ENCODE results near the gene PIK3R1.

GRCh38 chr5:68264024-68264956, 48.7 kb downstream of the PIK3R1 start:
- TF ChIP-seq EZH2 (IDR thresholded peaks at IDR 0.05; ENCODE audit: borderline replicate concordance, low read depth, low read length, severe bottlenecking) = no peak
- TF ChIP-seq, protein P1, sequence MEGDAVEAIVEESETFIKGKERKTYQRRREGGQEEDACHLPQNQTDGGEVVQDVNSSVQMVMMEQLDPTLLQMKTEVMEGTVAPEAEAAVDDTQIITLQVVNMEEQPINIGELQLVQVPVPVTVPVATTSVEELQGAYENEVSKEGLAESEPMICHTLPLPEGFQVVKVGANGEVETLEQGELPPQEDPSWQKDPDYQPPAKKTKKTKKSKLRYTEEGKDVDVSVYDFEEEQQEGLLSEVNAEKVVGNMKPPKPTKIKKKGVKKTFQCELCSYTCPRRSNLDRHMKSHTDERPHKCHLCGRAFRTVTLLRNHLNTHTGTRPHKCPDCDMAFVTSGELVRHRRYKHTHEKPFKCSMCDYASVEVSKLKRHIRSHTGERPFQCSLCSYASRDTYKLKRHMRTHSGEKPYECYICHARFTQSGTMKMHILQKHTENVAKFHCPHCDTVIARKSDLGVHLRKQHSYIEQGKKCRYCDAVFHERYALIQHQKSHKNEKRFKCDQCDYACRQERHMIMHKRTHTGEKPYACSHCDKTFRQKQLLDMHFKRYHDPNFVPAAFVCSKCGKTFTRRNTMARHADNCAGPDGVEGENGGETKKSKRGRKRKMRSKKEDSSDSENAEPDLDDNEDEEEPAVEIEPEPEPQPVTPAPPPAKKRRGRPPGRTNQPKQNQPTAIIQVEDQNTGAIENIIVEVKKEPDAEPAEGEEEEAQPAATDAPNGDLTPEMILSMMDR (IDR thresholded peaks at IDR 0.05; ENCODE audit: borderline replicate concordance, extremely low read depth, low read length, poor library complexity, severe bottlenecking) = no peak
